Heart left ventricle (tissue), 13 donors: Measurements from ENCODE around the gene ALMS1.

ENCODE experiments used
- CTCF ChIP-seq, 12 donors: fragments of 200-600 bp; sonication (generic) in 4 of 12; IDR thresholded peaks; one replicate each; pipeline versions ENCODE4 v1.5.0 to v1.8.0; 2018 to 2022; ENCODE audit warnings: antibody characterized with exemption in 12 of 12, mild to moderate bottlenecking in 5 of 12
- POLR2A ChIP-seq, 2 donors: fragments of 450-650 bp; IDR thresholded peaks; one replicate each; pipeline ENCODE4 v1.6.1; 2017; ENCODE audit warnings: antibody characterized with exemption in 2 of 2, mild to moderate bottlenecking in 2 of 2, moderate library complexity in 2 of 2
- donor health status: ischemic (EF 13 %, LVEDD 7.1; RV severe dilation, severe dysfunction).
- donor health status: DM: no; HTN: yes; CAD: no.
- donor health status: DM: no; HTN: no; CAD: no.
- donor health status: ischemic (EF 25% LVEDD 6.9; RV normal size, moderate dysfunction).
- donor health status: ischemic (EF 25% LVEDD 5.7; RV mildly dilated, moderate dysfunction).
- donor health status: ischemic (EF 35%, LVEDD 5.7; RV mildly dilated, moderate dysfunction).
- donor health status: nonischemic (EF 11% LVEDD 7.7; RV severe dilation, severe dysfunction).
- donor health status: DM: yes; HTN: yes; CAD: no.
- donor health status: PGD.
- donor health status: ischemic (EF 29% LVEDD 5.4; RV normal size, mild dysfunction).
- donor health status: nonischemic (EF 23%, LVEDD 6.1; RV moderate dilation, normal function).

- no peak for TF ChIP-seq CTCF (IDR thresholded peaks at IDR 0.05)
- no peak for TF ChIP-seq POLR2A (IDR thresholded peaks at IDR 0.05)
Measured at GRCh38 chr2:73368781-73369180, 16.9 kb upstream of the ALMS1 start.
